Mesothelial cell of epicardium (in vitro differentiated cells): ENCODE data around the gene DNAH17. TPM values are rescaled to one million over a fixed set of nuclear protein-coding genes. Genes with fewer than 3 reads are reported as not detected.

Source experiments
- DNase-seq, 2 experiments: peaks; one replicate each; pipeline ENCODE4 v3.0.0; 2021; ENCODE audit warnings: low spot score in 2 of 2; ENCODE audit not compliant: unreplicated experiment in 2 of 2
- H3K27ac Mint-ChIP-seq: 2 replicates; pipeline ENCODE4 v1.8.0; 2021; ENCODE audit warnings: mixed read lengths
- H3K27me3 Mint-ChIP-seq: 2 replicates; pipeline ENCODE4 v1.8.0; 2021; ENCODE audit warnings: low read depth, mixed read lengths
- H3K36me3 Mint-ChIP-seq: 2 replicates; pipeline ENCODE4 v1.8.0; 2021; ENCODE audit warnings: mixed read lengths
- H3K4me1 Mint-ChIP-seq: 2 replicates; pipeline ENCODE4 v1.8.0; 2021; ENCODE audit warnings: mixed read lengths
- H3K4me3 Mint-ChIP-seq: 2 replicates; pipeline ENCODE4 v1.8.0; 2021; ENCODE audit warnings: mild to moderate bottlenecking, moderate library complexity, mixed read lengths
- H3K9me3 Mint-ChIP-seq: 2 replicates; pipeline ENCODE4 v1.8.0; 2021; ENCODE audit warnings: mixed read lengths
- total RNA-seq: library from RNA; stranded (reverse); gene quantifications from 3 replicates; pipeline ENCODE4 v1.2.1, GENCODE V29; 2021
- TF ChIP-seq, protein P1 (sequence below): fragments of 200-600 bp; sonication (generic); IDR thresholded peaks from one replicate; pipeline ENCODE4 v1.5.0; 2021; ENCODE audit warnings: antibody characterized with exemption; ENCODE audit not compliant: unreplicated experiment

DNAH17 gene
- total RNA-seq, 1 donor from 2014 or later, result 0.87 TPM

DNA sequence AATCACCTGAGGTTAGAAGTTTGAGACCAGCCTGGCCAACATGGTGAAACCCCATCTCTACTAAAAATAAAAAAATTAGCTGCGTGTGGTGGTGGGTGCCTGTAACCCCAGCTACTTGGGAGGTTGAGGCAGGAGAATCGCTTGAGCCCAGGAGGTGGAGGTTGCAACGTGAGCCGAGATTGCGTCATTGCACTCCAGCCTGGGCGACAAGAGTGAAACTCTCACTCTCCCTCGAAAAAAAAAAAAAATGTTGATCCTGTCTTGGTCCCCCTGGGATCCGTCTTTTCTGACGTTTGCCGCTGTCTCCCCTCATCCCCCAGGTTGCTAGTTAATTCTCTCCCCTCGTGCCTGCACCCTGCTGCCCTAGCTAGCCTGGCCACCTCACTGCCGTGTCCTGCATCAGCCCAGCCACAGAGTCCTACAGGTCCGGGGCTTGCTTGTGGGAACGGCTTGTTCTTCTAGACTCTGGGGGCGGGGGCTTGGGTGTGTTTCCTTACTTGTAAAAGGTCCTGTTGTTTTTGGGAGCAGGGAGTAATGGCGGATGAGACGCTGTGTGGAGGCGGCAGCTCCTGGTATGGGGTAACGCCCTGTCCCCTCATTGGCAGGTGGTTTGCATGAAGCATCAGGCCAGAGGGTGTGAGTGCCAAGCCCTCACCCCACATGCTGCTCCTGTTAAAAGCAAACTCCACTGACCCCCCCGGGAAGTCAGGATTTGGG, 154.2 kb downstream of the DNAH17 start:
- Mint-ChIP-seq H3K36me3 (peaks cover 13% of the 10 kb centered on the region), H3K27me3 (no peaks in the 10 kb centered on the region), H3K4me1 (peaks cover 9% of the 10 kb centered on the region), H3K4me3 (no peak overlapping the region), H3K27ac (no peak overlapping the region), H3K9me3 (no peaks in the 10 kb centered on the region)
- DNase-seq, result no peak
- TF ChIP-seq, protein P1, sequence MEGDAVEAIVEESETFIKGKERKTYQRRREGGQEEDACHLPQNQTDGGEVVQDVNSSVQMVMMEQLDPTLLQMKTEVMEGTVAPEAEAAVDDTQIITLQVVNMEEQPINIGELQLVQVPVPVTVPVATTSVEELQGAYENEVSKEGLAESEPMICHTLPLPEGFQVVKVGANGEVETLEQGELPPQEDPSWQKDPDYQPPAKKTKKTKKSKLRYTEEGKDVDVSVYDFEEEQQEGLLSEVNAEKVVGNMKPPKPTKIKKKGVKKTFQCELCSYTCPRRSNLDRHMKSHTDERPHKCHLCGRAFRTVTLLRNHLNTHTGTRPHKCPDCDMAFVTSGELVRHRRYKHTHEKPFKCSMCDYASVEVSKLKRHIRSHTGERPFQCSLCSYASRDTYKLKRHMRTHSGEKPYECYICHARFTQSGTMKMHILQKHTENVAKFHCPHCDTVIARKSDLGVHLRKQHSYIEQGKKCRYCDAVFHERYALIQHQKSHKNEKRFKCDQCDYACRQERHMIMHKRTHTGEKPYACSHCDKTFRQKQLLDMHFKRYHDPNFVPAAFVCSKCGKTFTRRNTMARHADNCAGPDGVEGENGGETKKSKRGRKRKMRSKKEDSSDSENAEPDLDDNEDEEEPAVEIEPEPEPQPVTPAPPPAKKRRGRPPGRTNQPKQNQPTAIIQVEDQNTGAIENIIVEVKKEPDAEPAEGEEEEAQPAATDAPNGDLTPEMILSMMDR, result no peak

DNA sequence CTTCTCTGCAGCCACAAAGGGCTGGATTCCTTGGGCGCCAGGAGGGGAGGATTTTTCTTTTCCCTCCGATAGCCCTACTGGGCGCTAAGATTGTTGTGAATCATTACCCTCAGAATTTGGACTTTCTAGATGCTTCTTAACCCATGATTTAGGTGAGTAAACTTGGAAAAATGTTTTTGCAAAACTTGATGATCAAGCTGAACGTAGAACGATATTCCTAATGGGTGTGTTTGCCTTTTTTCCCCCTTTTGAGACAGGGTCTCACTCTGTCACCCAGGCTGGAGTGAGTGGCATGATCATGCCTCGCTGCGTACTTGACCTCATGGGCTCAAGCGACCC, 155.0 kb downstream of the DNAH17 start:
- no peak overlapping the region for H3K4me3 Mint-ChIP-seq
- H3K9me3 Mint-ChIP-seq, result no peaks in the 10 kb centered on the region
- peak overlapping the region; percentile 78 for H3K27ac Mint-ChIP-seq
- H3K4me1 Mint-ChIP-seq, result peaks cover 11% of the 10 kb centered on the region
- TF ChIP-seq, protein P1, result peak; percentile 51
- peaks cover 17% of the 10 kb centered on the region for H3K36me3 Mint-ChIP-seq
- no peak for DNase-seq
- no peaks in the 10 kb centered on the region for H3K27me3 Mint-ChIP-seq

DNA sequence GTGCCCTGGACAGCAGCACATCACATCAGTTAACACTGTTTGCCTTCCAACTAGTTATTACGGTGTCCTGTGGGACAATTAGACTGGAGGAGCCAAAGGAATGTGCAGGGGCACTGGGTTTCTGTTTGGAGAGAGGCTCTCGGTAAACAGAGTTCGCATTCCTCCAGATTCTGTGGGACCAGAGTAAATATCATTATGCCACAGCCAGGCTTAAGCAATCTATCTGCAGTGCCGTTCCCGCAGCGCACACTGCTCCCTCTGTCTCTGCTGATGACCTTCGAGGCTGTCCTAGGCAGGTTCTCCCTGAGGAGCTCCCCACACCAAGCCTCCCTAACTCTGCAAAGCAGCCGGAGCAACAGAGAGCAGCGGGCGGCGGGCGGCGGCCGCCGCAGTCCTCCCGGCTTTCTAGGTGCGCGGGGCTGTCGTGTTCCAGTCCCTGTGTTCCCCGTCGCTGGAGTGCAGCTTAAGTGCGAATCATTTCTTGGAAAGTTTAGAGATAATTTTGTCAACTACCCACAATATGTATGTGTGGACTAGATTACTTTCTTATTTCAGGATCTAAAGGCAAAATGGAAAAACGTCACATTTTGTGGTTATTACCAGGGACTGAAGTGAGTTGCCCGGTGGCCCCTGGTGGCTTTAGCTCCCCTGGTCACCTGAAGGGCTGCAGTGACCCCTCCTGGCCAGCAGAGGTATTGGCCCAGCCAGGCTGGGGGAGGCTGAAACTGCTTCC, 155.5 kb downstream of the DNAH17 start:
- no peak overlapping the region for H3K4me3 Mint-ChIP-seq
- H3K4me1 Mint-ChIP-seq, result peaks cover 16% of the 10 kb centered on the region
- H3K36me3 Mint-ChIP-seq, result peaks cover 18% of the 10 kb centered on the region
- TF ChIP-seq, protein P1, result peak; percentile 91
- no peaks in the 10 kb centered on the region for H3K9me3 Mint-ChIP-seq
- H3K27me3 Mint-ChIP-seq, result no peaks in the 10 kb centered on the region
- H3K27ac Mint-ChIP-seq, result peak overlapping the region; percentile 78
- DNase-seq, result peak; percentile 59 to 86

DNA sequence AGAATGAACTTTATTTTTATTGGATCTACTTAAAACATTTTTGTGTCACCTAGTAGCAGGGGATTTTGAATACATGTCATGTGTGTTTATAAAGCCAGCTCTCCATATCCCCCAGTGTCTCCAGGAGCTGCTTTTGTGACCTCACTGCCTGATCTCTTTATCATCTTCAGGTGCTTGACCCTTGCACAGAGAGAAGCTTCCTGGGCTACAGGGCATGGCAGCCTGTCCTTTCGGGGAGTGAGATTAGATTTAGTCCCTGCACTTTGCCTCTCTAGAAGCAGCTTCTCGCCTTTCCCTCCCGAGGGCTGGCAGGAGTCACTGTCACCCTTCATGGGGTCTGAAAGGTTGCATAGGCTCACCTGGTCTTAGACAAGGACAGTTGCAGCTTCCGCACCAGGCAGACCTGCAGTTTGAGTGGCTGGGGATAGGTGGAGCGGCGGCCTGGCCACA, 156.1 kb downstream of the DNAH17 start:
- Mint-ChIP-seq H3K27ac (no peak overlapping the region), H3K9me3 (no peaks in the 10 kb centered on the region), H3K4me1 (peaks cover 20% of the 10 kb centered on the region), H3K27me3 (no peaks in the 10 kb centered on the region), H3K4me3 (no peak overlapping the region), H3K36me3 (peaks cover 18% of the 10 kb centered on the region)
- TF ChIP-seq, protein P1, result no peak
- DNase-seq, result no peak

DNA sequence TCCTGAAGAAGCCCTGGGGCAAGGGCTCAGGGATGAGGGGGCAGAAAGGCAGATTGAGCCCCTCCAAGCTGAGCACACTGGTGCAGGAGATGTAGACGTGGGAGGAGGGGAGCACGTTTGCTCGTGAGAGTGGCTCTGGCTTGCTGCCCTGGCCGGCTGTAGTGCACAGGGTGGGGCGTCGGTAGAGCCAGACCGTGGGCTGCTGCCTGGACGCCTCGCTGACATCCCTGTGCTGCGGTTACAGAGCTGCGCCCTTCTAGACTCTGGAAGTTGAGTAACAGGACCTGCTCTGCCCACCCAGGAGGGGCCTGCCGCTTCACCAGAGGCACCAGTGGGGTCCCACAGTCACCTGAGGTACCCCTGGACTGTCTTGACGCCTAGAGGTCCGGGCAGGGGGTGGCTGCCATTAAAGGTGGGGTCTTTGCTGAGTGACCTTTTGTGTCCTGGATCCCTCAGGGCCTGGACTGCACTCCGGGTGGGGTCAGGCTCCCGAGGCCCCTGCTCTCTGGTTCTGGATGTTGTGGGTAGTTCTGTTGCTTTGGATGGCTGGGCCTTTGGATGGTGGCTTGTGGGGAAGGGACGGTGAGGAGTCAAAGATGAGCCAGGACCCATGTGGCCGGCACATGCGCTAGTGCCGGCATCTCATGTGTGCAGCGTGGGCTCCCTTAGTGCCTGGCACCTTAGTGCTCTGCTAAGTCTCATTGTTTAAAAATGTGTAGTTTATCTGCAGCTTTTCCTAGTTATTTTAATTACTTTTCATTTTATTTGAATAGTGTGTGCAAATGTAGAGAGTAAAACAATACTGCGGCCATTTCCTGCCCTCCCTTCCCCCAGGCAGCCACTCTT, 157.0 kb downstream of the DNAH17 start:
- H3K9me3 Mint-ChIP-seq, result no peaks in the 10 kb centered on the region
- H3K4me1 Mint-ChIP-seq, result peaks cover 20% of the 10 kb centered on the region
- no peaks in the 10 kb centered on the region for H3K27me3 Mint-ChIP-seq
- TF ChIP-seq, protein P1, result no peak
- H3K36me3 Mint-ChIP-seq, result peaks cover 18% of the 10 kb centered on the region
- peak overlapping the region; percentile 40 for H3K27ac Mint-ChIP-seq
- no peak overlapping the region for H3K4me3 Mint-ChIP-seq
- no peak for DNase-seq
